HG02678 (cell line): ENCODE data around the gene TMEM74B.
"Not testable (repeated sequence)": the region's sequence is repeated elsewhere in the genome, so short reads cannot be mapped to it uniquely, and the experiment has no call there.

ENCODE experiments used
- ATAC-seq: cut with Tn5 transposase; IDR thresholded peaks from one replicate; pipeline ENCODE4 v1.9.1; 2021; ENCODE audit warnings: mild to moderate bottlenecking, moderate library complexity; ENCODE audit not compliant: unreplicated experiment

TMEM74B gene

GRCh38 chr20:1149812-1150211, 35.0 kb downstream of the TMEM74B start:
- ATAC-seq, result not testable (repeated sequence)

GRCh38 chr20:1146957-1147356, 37.8 kb downstream of the TMEM74B start:
- ATAC-seq, result no peak

GRCh38 chr20:1144401-1145172, 40.2 kb downstream of the TMEM74B start:
- no peak for ATAC-seq

GRCh38 chr20:1137236-1137635, 47.5 kb downstream of the TMEM74B start:
- ATAC-seq, result no peak

GRCh38 chr20:1134836-1135235, 49.9 kb downstream of the TMEM74B start:
- no peak for ATAC-seq

- no peak for ATAC-seq
Observed at GRCh38 chr20:1134355-1134754, 50.4 kb downstream of the TMEM74B start.

- no peak for ATAC-seq
Observed at GRCh38 chr20:1131354-1131753, 53.4 kb downstream of the TMEM74B start.

GRCh38 chr20:1130847-1131246, 53.9 kb downstream of the TMEM74B start:
- ATAC-seq, result no peak
